Measurements from ENCODE around the gene MYBPC3. TPM values are rescaled to one million over a fixed set of nuclear protein-coding genes. Genes with fewer than 3 reads are reported as not detected.

The MYBPC3 gene
- total and polyA plus RNA-seq, 2 donors (not counting 3 experiments of a cell fraction or from before 2014, with no cell fraction given) = not detected

DNA sequence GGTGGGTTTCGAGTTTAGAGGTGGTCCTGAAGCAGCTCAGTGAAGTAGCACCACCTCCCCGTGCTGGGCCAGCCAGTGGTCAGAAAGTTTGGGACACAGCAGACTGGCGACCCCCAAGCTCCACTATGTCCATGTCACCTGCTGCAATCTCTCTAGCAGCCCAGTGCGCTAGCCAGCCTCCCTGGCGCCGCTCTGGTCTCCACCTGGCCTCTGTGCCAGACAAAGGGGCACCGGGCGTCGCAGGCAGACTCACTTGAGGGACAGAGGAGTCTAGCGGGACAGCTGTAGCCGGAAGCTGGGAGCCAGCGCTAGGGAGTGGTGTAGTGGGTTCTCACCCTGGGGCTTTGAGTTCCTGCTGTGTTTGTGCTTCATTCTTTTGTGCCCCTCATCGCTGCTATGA lies 25.5 kb downstream of the MYBPC3 start:
- H3K27me3 ChIP-seq (ENCODE audit: control insufficient read depth in 2 of 2, insufficient read depth in 2 of 2, low read length in 2 of 2) = no peaks in the 10 kb centered on the region
- H3K36me3 ChIP-seq (ENCODE audit: control insufficient read depth in 2 of 2, extremely low read depth in 1 of 2, insufficient read depth in 2 of 2, low read length in 2 of 2) = peaks cover 0 to 23% of the 10 kb centered on the region in 2 experiments
- no peak for TF ChIP-seq CTCF (IDR thresholded peaks at IDR 0.05; ENCODE audit: extremely low read depth in 1 of 2, insufficient read depth in 1 of 2, low read depth in 1 of 2, low read length in 2 of 2)
- no peak for TF ChIP-seq JUN (IDR thresholded peaks at IDR 0.05; ENCODE audit: borderline replicate concordance, insufficient read depth, insufficient read length, low read depth)
- POLR2A ChIA-PET = no interaction called here
- DNase-seq (ENCODE audit: low read depth, low spot score) (no peak), FAIRE-seq (no peak)
- intact Hi-C loops (cut with micrococcal nuclease) (no loop called here), dilution Hi-C loops (cut with MboI; ENCODE audit: extremely low pct_ligation_motif_present, low sequenced_read_pairs) (no loop called here)
- H3K9ac ChIP-seq (replicated peaks; ENCODE audit: extremely low read depth, insufficient read depth, low read length) = no peak overlapping the region
- no peak overlapping the region for H3K4me2 ChIP-seq (ENCODE audit: insufficient read depth, low read length)
- H3K79me2 ChIP-seq (ENCODE audit: control insufficient read depth, insufficient read depth, low read length) = no peaks in the 10 kb centered on the region
- H3K9me1 ChIP-seq (replicated peaks; ENCODE audit: control insufficient read depth, extremely low read depth, insufficient read depth, low read length) = no peaks in the 10 kb centered on the region
- no peak overlapping the region for H3K4me3 ChIP-seq (replicated peaks in 1 of 3; ENCODE audit: insufficient read depth in 1 of 3, low read depth in 1 of 3, low read length in 3 of 3)
- no peaks in the 10 kb centered on the region for H3K9me3 ChIP-seq (replicated peaks; ENCODE audit: control insufficient read depth, insufficient read depth, low read length)
- CTCF ChIA-PET = interaction anchor here (1.0 to 1.3 kb wide), 2 partner anchors 47 to 147 kb away, joined by 3 to 4 read pairs; no protein-coding TSS in a partner anchor
- H2AFZ ChIP-seq (ENCODE audit: low read depth, low read length) = no peak overlapping the region
- no TSS peak for BruUV-seq (replicated peaks)
- no peak overlapping the region for H3K27ac ChIP-seq (ENCODE audit: insufficient read depth, low read depth, low read length)
- H4K20me1 ChIP-seq (replicated peaks; ENCODE audit: control insufficient read depth, extremely low read depth, insufficient read depth, low read length) = no peaks in the 10 kb centered on the region
- peaks cover 16% of the 10 kb centered on the region for H3K4me1 ChIP-seq (ENCODE audit: control insufficient read depth, extremely low read depth, insufficient read depth, low read length)

DNA sequence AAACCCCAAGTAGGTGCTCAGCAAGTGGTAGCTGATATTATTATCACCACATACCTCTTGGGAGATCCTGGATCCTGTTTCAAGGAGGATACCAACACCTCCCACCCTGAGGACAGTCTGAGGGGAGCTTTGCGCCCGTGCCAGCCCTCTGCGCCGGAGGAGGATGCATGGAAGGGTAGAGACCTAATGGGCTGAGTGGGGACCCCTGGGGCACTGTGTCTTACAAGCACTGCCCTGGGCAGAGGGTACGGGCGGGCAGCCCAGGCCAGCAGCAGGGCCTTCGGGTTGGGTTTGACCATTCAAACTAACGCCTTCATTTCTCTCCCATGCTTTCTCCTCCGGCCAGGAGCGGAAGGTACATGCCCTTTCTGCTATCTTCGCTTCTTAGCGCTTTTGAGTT lies 26.3 kb downstream of the MYBPC3 start:
- ChIA-PET CTCF (interaction anchor here (1.0 kb wide), 1 partner anchor 146 kb away, joined by 4 read pairs; no protein-coding TSS in a partner anchor), POLR2A (no interaction called here)
- H3K36me3 ChIP-seq (ENCODE audit: control insufficient read depth in 2 of 2, extremely low read depth in 1 of 2, insufficient read depth in 2 of 2, low read length in 2 of 2) = peaks cover 0 to 26% of the 10 kb centered on the region in 2 experiments
- H3K27me3 ChIP-seq (ENCODE audit: control insufficient read depth in 2 of 2, insufficient read depth in 2 of 2, low read length in 2 of 2) = no peaks in the 10 kb centered on the region
- no peak for TF ChIP-seq POLR2AphosphoS5 (IDR thresholded peaks at IDR 0.05; ENCODE audit: insufficient read depth, low read depth, low read length)
- TF ChIP-seq POLR2A (IDR thresholded peaks at IDR 0.05; ENCODE audit: low read depth, low read length) = no peak
- TF ChIP-seq FOS (IDR thresholded peaks at IDR 0.05; ENCODE audit: borderline replicate concordance, insufficient read depth, low read length) = no peak
- no peak for TF ChIP-seq MAX (IDR thresholded peaks at IDR 0.05; ENCODE audit: insufficient read depth, insufficient read length)
- no peak for TF ChIP-seq CTCF (IDR thresholded peaks at IDR 0.05; ENCODE audit: extremely low read depth in 1 of 2, insufficient read depth in 1 of 2, low read depth in 1 of 2, low read length in 2 of 2)
- no peak for TF ChIP-seq EZH2 (IDR thresholded peaks at IDR 0.05; ENCODE audit: borderline replicate concordance, low read depth, low read length, severe bottlenecking)
- no peak for TF ChIP-seq JUN (IDR thresholded peaks at IDR 0.05; ENCODE audit: borderline replicate concordance, insufficient read depth, insufficient read length, low read depth)
- no peak for TF ChIP-seq MYC (IDR thresholded peaks at IDR 0.05; ENCODE audit: low read depth, low read length)
- TF ChIP-seq GATA2 (IDR thresholded peaks at IDR 0.05; ENCODE audit: insufficient read depth, insufficient read length, low read depth, low read length) = no peak
- H4K20me1 ChIP-seq (replicated peaks; ENCODE audit: control insufficient read depth, extremely low read depth, insufficient read depth, low read length) = no peaks in the 10 kb centered on the region
- no peaks in the 10 kb centered on the region for H3K79me2 ChIP-seq (ENCODE audit: control insufficient read depth, insufficient read depth, low read length)
- no peak overlapping the region for H3K9ac ChIP-seq (replicated peaks; ENCODE audit: extremely low read depth, insufficient read depth, low read length)
- peaks cover 16% of the 10 kb centered on the region for H3K4me1 ChIP-seq (ENCODE audit: control insufficient read depth, extremely low read depth, insufficient read depth, low read length)
- no TSS peak for BruUV-seq (replicated peaks)
- no peaks in the 10 kb centered on the region for H3K9me3 ChIP-seq (replicated peaks; ENCODE audit: control insufficient read depth, insufficient read depth, low read length)
- no peak overlapping the region for H3K4me3 ChIP-seq (replicated peaks in 1 of 3; ENCODE audit: insufficient read depth in 1 of 3, low read depth in 1 of 3, low read length in 3 of 3)
- H3K27ac ChIP-seq (ENCODE audit: insufficient read depth, low read depth, low read length) = no peak overlapping the region
- H3K4me2 ChIP-seq (ENCODE audit: insufficient read depth, low read length) = no peak overlapping the region
- intact Hi-C loops (cut with micrococcal nuclease) (no loop called here), dilution Hi-C loops (cut with MboI; ENCODE audit: extremely low pct_ligation_motif_present, low sequenced_read_pairs) (no loop called here)
- FAIRE-seq (no peak), DNase-seq (ENCODE audit: low read depth, low spot score) (no peak)
- H2AFZ ChIP-seq (ENCODE audit: low read depth, low read length) = no peak overlapping the region
- H3K9me1 ChIP-seq (replicated peaks; ENCODE audit: control insufficient read depth, extremely low read depth, insufficient read depth, low read length) = no peaks in the 10 kb centered on the region

Measured in endothelial cell of umbilical vein (primary cell).